ENCODE data around the gene PEMT. TPM values are rescaled to one million over a fixed set of nuclear protein-coding genes. Genes with fewer than 3 reads are reported as not detected.

PEMT gene
- total RNA-seq, 1 experiment from 2014 or later = 53.1 TPM

- no peak for DNase-seq (ENCODE audit: low spot score)
- no peak overlapping the region for H3K4me3 Mint-ChIP-seq
- no peak overlapping the region; the same call in 1 of the 2 replicates for H3K27ac Mint-ChIP-seq
- ATAC-seq = no peak
- POLR2A ChIA-PET = interaction anchor here (1.0 kb wide), 1 partner anchor 10 kb away, joined by 3 read pairs; no protein-coding TSS in a partner anchor
- H3K4me1 Mint-ChIP-seq = peaks cover 17% of the 10 kb centered on the region
- no peaks in the 10 kb centered on the region for H3K27me3 Mint-ChIP-seq (ENCODE audit: low read depth)
- CTCF ChIA-PET = interaction anchor here (0.5 to 1.8 kb wide), 2 partner anchors 16 to 32 kb away, joined by 3 to 12 read pairs; partner anchors contain the start of gene RASD1
- peaks cover 8% of the 10 kb centered on the region for H3K36me3 Mint-ChIP-seq
- no peak for TF ChIP-seq FOXP4 (CRISPR knock-in tag; IDR thresholded peaks at IDR 0.05)
- no peak for TF ChIP-seq ZNF232 (CRISPR knock-in tag; IDR thresholded peaks at IDR 0.05)
- TF ChIP-seq FOXK1 (CRISPR knock-in tag; IDR thresholded peaks at IDR 0.05) = no peak
- no peak for TF ChIP-seq ESRRA (CRISPR knock-in tag; IDR thresholded peaks at IDR 0.05; ENCODE audit: borderline replicate concordance)
- no peak for TF ChIP-seq AFF4 (CRISPR knock-in tag; IDR thresholded peaks at IDR 0.05; ENCODE audit: borderline replicate concordance)
- TF ChIP-seq NFE2L1 (CRISPR knock-in tag; IDR thresholded peaks at IDR 0.05) = no peak
- TF ChIP-seq ZNF532 (CRISPR knock-in tag; IDR thresholded peaks at IDR 0.05; ENCODE audit: borderline replicate concordance) = no peak
- H3K9me3 Mint-ChIP-seq = peaks cover 6% of the 10 kb centered on the region
Measured at GRCh38 chr17:17480593-17481148, 110.8 kb downstream of the PEMT start.

GRCh38 chr17:17479209-17479608 lies 112.3 kb downstream of the PEMT start:
- peaks cover under 1% of the 10 kb centered on the region; the same call in 1 of the 2 replicates for H3K27me3 Mint-ChIP-seq (ENCODE audit: low read depth)
- DNase-seq (ENCODE audit: low spot score) (no peak), ATAC-seq (no peak)
- ChIA-PET CTCF (interaction anchor here (1.2 kb wide), 1 partner anchor 18 kb away, joined by 3 read pairs; no protein-coding TSS in a partner anchor), POLR2A (interaction anchor here (0.7 kb wide), 1 partner anchor 199 kb away, joined by 4 read pairs; no protein-coding TSS in a partner anchor)
- H3K9me3 Mint-ChIP-seq = no peaks in the 10 kb centered on the region
- no peak overlapping the region for H3K4me3 Mint-ChIP-seq
- H3K36me3 Mint-ChIP-seq = peaks cover 3% of the 10 kb centered on the region; the same call in 1 of the 2 replicates
- H3K27ac Mint-ChIP-seq = no peak overlapping the region; the same call in none of the 2 replicates
- H3K4me1 Mint-ChIP-seq = peaks cover 17% of the 10 kb centered on the region
- TF ChIP-seq ATF2 (CRISPR knock-in tag; IDR thresholded peaks at IDR 0.05; ENCODE audit: borderline replicate concordance, low read depth) (no peak), E2F4 (CRISPR knock-in tag; IDR thresholded peaks at IDR 0.05; ENCODE audit: borderline replicate concordance, low read depth) (no peak), ZNF138 (CRISPR knock-in tag; conservative IDR thresholded peaks at IDR 0.05) (no peak), MYBL2 (CRISPR knock-in tag; IDR thresholded peaks at IDR 0.05) (no peak), EMX1 (CRISPR knock-in tag; IDR thresholded peaks at IDR 0.05) (no peak)

All from WTC11 (cell line).